Stimulated activated CD4-positive, alpha-beta T cell treated with anti-CD3 and anti-CD28 coated beads, Interleukin-4, amount 100 ng/mL, for 1 hour (primary cell): ENCODE results near the gene CHDH.

Experiments
- DNase-seq: peaks from one replicate; pipeline ENCODE4 v3.0.0-alpha.2; 2020

CHDH gene

GRCh38 chr3:53846134-53846850, at the start of gene CHDH, which contains the start of gene IL17RB:
Gene CHDH (minus strand): TSS chr3:53846419. CDS start chr3:53824008, 22,411 bp downstream.
Gene IL17RB (plus strand): TSS chr3:53846568. CDS start chr3:53846589, 21 bp downstream.
- DNase-seq = peak; percentile 7

- DNase-seq = no peak
Observed at GRCh38 chr3:53892286-53892637, 46.0 kb upstream of the CHDH start.

- peak; percentile 94 for DNase-seq
Observed at GRCh38 chr3:53891497-53892285, 45.5 kb upstream of the CHDH start, which contains the start of gene SELENOK. Gene SELENOK (minus strand): TSS chr3:53891859.

GRCh38 chr3:53890726-53891475, 44.7 kb upstream of the CHDH start:
- DNase-seq = peak; percentile 39

- DNase-seq = no peak
Observed at GRCh38 chr3:53888232-53888631, 42.0 kb upstream of the CHDH start.

- no peak for DNase-seq
Observed at GRCh38 chr3:53887446-53887845, 41.2 kb upstream of the CHDH start.

GRCh38 chr3:53885239-53885638, 39.0 kb upstream of the CHDH start:
- DNase-seq = no peak

GRCh38 chr3:53884623-53885022, 38.4 kb upstream of the CHDH start:
- DNase-seq = no peak

GRCh38 chr3:53883008-53883407, 36.8 kb upstream of the CHDH start:
- DNase-seq = no peak

- peak; percentile 88 for DNase-seq
Observed at GRCh38 chr3:53881691-53882593, 35.7 kb upstream of the CHDH start, which contains the start of gene ACTR8. Gene ACTR8 (minus strand): TSS chr3:53882152. CDS start chr3:53882101, 51 bp downstream.

GRCh38 chr3:53880396-53881345, 34.5 kb upstream of the CHDH start:
- DNase-seq = no peak

GRCh38 chr3:53865732-53866499, 19.7 kb upstream of the CHDH start:
- no peak for DNase-seq

GRCh38 chr3:53863145-53863544, 16.9 kb upstream of the CHDH start:
- no peak for DNase-seq

- no peak for DNase-seq
Observed at GRCh38 chr3:53862241-53862640, 16.0 kb upstream of the CHDH start.

GRCh38 chr3:53860196-53860595, 14.0 kb upstream of the CHDH start:
- no peak for DNase-seq

- no peak for DNase-seq
Observed at GRCh38 chr3:53859178-53859577, 13.0 kb upstream of the CHDH start.

GRCh38 chr3:53858096-53858741, 12.0 kb upstream of the CHDH start:
- no peak for DNase-seq

- no peak for DNase-seq
Observed at GRCh38 chr3:53856964-53857363, 10.7 kb upstream of the CHDH start.

GRCh38 chr3:53850895-53851294, 4.7 kb upstream of the CHDH start:
- DNase-seq = no peak

- DNase-seq = no peak
Observed at GRCh38 chr3:53849916-53850315, 3.7 kb upstream of the CHDH start.
